Stimulated activated CD8-positive, alpha-beta memory T cell treated with anti-CD3 and anti-CD28 coated beads, Interleukin-4, amount 100 ng/mL, for 48 hours (primary cell): ENCODE measurements around the gene LPIN2.
"Not testable (repeated sequence)": the region's sequence is repeated elsewhere in the genome, so short reads cannot be mapped to it uniquely, and the experiment has no call there.

Experiments used
- DNase-seq: peaks from one replicate; pipeline ENCODE4 v3.0.0-alpha.2; 2020

Gene LPIN2

DNA sequence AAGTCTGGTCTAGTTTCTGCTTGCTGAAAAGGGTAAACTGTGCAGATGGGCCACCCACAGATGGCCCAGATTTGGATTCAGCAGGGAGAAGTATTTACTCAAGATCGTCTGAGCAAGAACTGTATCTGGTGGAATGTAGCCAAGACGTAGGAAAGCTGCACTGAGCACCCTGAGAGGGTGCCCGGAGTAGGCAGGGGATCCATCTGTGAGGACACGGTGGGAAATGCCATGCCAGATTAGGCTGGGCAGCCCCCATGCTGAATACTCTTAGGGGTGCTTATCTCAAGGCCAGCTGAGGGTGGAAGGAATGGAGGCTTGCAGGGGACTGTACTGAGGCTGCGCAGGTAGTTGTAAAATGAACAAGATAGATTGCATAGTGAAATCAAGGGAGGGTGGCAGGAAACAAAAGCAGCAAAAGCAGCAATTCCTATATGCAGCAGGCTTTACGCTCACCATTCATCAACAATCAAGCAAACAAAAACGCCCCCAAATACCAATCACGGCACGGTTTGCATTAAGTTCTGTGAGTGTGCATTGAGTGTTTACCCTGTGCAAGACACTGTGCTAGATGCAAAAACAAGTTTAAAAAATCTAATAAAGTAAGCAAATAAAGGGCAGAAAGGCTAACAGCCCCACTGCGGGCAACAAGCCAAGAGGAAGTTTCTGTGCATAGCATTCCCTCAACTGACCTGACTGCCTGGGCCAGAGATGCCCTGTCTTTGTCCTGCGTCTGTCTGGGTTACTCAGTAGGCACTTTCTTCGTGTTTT is 32.2 kb upstream of the LPIN2 start:
- DNase-seq: no peak

DNA sequence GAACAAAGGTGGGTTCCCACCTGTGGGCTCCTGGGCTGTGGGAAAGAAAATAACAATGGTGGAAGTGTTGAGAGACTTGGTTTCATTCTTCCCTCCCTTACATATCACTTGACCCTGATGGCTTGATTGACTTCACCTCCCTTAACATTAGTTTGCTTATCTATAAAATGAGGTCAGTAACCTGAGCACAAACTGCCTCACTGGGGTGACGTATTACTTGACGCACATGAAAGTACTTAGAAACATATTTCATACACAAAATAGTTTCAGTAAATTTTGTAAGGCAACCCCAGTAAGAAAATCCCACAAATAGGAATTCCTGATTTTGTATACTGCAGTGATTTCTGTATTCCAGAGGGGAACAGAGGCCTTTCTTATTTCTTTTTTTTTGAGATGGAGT is 29.4 kb upstream of the LPIN2 start:
- DNase-seq: no peak

GRCh38 chr18:3041843-3042242 is 28.9 kb upstream of the LPIN2 start:
- DNase-seq: no peak

GRCh38 chr18:3040881-3041280 is 27.9 kb upstream of the LPIN2 start:
- no peak for DNase-seq

DNA sequence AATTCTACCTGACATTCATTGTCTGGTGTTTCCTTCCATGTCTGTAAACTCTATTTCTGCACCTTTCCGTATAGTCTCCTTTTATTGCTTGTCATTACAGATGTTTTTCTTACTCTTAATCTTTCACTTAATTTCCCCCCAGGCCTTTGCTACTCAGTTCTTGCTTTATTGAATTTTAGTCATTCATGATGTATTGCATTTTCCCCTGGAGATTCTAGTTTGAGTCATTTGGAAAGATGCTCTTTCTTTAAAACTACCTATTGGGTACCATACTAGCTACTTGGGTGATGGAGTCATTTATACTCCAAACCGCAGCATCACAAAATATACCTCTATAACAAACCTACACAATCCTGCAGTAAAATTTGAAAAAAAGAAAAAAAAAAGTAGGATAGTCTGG is 27.2 kb upstream of the LPIN2 start:
- no peak for DNase-seq

DNA sequence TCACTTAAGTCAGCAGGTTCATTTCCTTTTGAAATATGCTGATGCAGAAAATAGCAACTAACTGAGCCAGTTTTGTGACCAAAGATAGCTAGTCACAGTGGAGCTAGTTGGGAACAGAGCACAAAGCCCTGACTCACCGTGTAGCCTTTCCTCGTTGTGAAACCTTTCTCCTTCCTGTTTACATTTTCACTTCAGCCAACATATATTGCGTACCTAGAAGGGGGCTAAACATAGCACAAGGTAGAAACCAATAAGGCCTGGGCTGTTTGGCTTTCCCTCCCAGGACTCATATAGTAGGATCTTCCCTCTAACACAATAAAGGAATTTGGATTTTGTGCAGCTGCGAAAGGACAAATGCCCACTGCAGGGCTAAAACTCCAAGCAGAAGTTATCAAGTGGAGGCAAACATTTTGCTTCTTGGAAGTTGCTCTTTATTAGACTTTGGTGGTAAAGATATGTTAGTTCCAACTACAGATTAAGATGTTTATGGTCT is 24.5 kb upstream of the LPIN2 start:
- no peak for DNase-seq

DNA sequence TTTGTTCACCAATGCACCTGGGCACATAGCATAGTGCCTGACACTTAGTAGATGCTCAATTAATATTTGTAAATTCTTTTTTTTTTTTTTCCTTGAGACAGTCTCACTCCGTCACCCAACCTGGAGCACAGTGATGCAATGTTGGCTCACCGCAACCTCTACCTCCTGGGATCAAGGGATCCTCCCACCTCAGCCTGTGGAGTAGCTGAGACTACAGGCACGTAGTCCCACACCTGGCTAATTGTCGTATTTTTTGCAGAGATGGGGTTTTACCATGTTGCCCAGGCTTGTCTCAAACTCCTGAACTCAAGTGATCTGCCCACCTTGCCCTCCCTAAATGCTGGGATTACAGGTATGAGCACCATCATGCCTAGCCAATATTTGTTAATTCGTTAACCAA is 23.2 kb upstream of the LPIN2 start:
- DNase-seq: no peak

- no peak for DNase-seq
Measured at GRCh38 chr18:3035635-3036034, 22.7 kb upstream of the LPIN2 start.

- DNase-seq: no peak
Measured at GRCh38 chr18:3032721-3033120, 19.8 kb upstream of the LPIN2 start.

DNA sequence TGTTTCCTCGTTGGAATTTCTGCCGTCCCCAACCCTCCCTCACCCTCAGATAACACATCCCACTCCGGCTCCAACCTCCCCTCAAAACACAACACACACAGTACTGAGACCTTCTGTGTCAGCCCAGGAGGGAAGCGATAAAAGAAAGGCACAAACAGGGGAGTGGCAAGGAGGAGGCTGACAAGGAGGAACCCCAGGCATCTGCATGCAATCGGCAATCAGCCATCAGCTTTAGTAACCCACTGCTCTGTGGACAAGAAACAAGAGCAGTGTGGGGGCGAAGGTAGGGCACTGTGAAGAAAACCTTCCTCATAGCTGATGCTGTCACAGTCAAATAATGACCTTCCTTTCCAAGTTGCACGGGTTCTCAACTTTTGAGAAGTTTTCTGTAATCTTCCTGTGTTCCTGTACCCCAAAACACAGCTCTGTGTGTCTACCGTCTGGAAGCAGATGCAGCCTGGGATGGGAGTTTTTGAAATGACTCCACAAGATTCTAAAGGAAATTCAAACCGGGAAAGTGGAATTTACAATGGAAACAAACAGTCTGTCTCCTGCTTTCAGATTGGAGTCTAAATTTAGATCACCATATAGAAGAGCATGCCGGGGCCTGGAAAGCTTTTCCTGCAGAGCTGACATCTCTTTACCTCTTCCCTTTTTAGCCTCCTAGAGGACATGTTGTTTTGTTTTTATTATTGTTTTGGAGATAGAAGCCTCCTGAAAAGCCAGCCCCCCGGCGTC is 16.4 kb upstream of the LPIN2 start:
- DNase-seq: no peak

GRCh38 chr18:3028115-3028514 is 15.2 kb upstream of the LPIN2 start:
- DNase-seq: not testable (repeated sequence)

GRCh38 chr18:3027370-3027891 is 14.5 kb upstream of the LPIN2 start:
- DNase-seq: no peak

- DNase-seq: no peak
Measured at GRCh38 chr18:3025544-3025943, 12.6 kb upstream of the LPIN2 start.

DNA sequence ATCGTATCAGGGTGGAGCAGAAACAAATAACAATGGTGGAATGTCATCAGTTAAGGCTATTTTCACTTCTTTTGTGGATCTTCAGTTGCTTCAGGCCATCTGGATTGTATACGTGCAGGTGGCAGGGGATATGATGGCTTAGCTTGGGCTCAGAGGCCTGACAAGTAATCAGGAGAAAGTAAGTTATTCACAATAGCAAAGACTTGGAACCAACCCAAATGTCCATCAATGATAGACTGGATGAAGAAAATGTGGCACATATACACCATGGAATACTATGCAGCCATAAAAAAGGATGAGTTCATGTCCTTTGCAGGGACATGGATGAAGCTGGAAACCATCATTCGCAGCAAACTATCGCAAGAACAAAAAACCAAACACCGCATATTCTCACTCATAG is 10.7 kb upstream of the LPIN2 start:
- DNase-seq: not testable (repeated sequence)

- DNase-seq: no peak
Measured at GRCh38 chr18:3016585-3017297, 3.8 kb upstream of the LPIN2 start.

GRCh38 chr18:3015851-3016250 is 2.9 kb upstream of the LPIN2 start:
- DNase-seq: no peak

GRCh38 chr18:3015204-3015592 is 2.3 kb upstream of the LPIN2 start:
- no peak for DNase-seq

DNA sequence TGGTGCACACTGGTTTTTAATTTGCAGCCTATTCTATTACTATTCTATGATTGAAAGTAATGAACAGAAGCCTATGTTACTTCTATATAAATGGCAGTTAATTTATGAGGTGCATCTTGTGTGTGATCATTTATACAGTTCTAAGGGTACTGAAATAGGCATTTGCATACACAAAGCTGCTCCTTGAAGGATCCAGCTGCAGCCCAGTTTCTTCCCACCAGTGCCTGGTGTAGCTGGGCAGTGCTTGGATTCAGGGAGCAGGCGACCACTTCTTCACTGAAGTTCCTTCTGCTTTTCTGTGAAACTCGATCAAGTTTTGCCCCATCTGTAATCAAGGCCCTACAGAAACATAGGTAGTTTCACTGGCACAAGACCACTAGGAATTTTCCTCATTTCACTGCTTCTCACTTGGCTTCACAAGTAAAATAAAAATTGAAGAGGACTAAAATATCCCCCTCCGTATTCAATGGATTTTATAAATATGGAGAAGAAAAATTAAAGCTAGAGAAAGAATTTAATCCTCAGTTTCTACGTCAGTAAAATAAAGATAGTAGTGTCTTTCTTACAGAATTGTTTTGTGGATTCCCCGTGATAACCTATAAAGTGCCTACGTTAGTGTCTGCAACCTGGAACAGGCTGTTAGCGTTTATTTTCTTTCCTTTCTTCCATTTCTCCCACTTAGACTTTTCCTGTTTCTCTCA is 1.7 kb upstream of the LPIN2 start:
- no peak for DNase-seq

GRCh38 chr18:3012136-3013023 is 564 bp downstream of the LPIN2 start:
- peak; percentile 55 for DNase-seq

DNA sequence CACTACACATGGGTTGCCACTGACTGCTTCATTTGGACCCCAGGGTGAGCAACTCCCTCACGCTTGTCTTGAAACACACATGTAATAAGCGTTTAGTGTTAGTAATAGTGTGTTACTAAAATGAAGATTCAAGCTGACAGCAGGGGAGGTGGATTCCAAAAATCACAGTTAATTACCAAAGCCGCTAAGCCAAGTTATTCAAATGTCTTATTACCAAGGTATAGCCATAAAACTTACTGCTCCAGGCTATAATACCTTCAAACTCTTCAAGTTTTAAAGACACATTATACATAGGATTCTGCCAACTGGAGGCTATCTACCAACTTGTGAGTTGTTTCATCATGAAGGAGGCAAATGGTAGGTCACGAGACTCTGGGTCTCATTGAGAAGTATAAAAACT is 2.9 kb downstream of the LPIN2 start:
- DNase-seq: no peak

DNA sequence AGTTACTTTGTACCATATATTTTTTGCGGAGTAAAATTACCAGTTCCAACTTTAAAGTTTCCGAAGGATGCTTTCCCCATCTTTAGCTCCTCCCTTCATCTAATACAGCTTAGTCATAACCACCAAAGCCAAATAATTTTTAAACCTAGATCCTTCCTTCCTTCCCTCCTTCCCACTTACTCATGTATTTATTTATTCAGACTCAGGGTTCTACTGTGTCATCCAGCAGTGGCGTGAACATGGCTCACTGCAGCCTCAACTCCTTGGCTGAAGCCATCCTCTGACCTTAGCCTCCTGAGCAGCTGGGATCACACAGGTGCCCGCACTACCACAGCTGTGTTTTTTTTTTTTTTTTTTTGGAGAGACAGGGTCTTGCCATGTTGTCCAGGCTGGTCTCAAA is 4.4 kb downstream of the LPIN2 start:
- no peak for DNase-seq

DNA sequence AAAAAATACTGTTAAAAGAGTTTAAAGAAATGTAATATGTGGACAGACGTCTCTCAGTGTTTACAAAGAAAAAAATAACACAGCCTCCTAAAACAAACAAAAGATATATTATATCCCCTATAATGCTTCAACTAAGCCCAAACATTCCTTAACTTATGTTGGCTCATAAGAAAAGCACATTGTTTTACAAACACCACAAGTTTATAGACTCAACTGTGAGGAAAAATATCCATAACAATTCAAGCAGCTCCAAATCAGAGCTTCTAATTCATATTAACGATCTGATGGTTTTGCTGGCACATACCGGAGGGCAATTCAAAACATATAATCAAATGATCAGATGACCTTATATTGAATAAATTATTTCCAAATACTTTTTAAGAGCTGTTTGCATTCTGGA is 5.5 kb downstream of the LPIN2 start:
- no peak for DNase-seq
